Hematopoietic multipotent progenitor cell (in vitro differentiated cells): ENCODE measurements around the gene DNAH12. TPM values are rescaled to one million over a fixed set of nuclear protein-coding genes. Genes with fewer than 3 reads are reported as not detected.

Source experiments
- DNase-seq, 3 donors: peaks; one replicate each; pipeline ENCODE4 v3.0.0-alpha.2; 2011 to 2015; ENCODE audit warnings: low read depth in 2 of 3, low spot score in 2 of 3
- small RNA-seq: library from RNA; depleted of rRNA; stranded (forward); fragments of <200 nt; gene quantifications from one replicate; pipeline ENCODE3, GENCODE V24; 2012
- total RNA-seq: library from RNA; depleted of rRNA; stranded (reverse); fragments of >200 nt; gene quantifications from one replicate; pipeline ENCODE4 v1.2.3, GENCODE V29; 2012

The DNAH12 gene
- total RNA-seq, 1 donor = under 0.01 TPM

DNA sequence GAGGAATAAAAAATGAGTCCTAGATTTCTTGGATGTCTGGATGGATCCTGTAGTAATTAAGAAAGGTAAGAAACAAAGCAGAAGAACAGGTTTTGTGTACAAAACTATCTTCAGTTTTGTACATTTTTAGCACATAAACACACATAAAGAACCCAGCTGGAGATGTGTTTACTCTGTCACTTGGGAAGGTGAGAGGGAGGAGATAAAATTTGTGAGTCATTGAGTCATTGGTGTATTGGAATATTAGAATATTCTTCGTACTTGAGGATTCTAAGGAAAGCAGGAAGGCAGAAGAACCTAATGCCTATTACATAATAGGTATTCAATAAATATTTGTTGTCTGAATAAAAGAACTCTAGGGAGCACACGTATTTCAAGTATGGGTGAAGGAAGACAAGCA lies 299.2 kb downstream of the DNAH12 start:
- no peak for DNase-seq

Small RNA genes within 50 kb of the gene (small RNA-seq; reads per million reads assigned to genes)
- gene RF00019 (not detected), gene RNU6-108P (not detected), gene RNU6-1181P (not detected), gene RNU6-483P (not detected)

Other genes starting within 250 kb of the DNAH12 start
- gene PDE12, start 11.9 kb upstream of the DNAH12 start, total RNA-seq = 25.9 TPM
- 23.7 TPM for gene ARF4, start 53.0 kb upstream of the DNAH12 start, total RNA-seq
- gene DENND6A, start 148.7 kb upstream of the DNAH12 start, total RNA-seq = 24.5 TPM
- 23.7 TPM for gene SLMAP, start 212.0 kb upstream of the DNAH12 start, total RNA-seq